OCI-LY7 (cell line): ENCODE measurements around the gene PHACTR1.

Experiments
- EZH2phosphoT487 ChIP-seq: fragments of 200-600 bp; sonication (generic); IDR thresholded peaks from 2 replicates; pipeline ENCODE4 v1.6.1; 2018; ENCODE audit warnings: low read depth, borderline replicate concordance, mild to moderate bottlenecking, mixed run types, antibody characterized with exemption, low read length, moderate library complexity, mixed read lengths
- TF ChIP-seq, protein P1 (sequence below): fragments of 200-600 bp; sonication (generic); conservative IDR thresholded peaks from 2 replicates; pipeline ENCODE4 v1.5.1; 2014; ENCODE audit warnings: mild to moderate bottlenecking, antibody characterized with exemption, low read length, moderate library complexity, mixed read lengths

DNA sequence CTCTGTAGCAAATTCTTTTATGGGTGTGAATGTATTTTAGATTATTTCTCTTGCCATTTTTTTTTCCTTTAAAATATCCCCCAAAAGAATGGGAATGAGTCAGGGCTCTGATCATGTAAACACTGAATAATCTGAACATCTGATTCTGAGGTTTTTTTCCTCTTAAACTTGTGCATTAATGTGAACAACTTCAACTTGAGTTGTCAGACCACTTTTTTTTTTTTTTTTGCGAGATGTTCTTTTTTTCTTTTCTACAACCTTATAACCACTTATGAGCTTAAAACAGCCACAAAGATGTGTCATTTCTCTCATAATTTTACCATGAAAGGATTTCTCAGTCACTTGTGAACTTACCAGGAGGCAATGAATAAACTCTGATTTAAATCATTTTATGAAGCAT is 526.5 kb downstream of the PHACTR1 start:
- TF ChIP-seq, protein P1, sequence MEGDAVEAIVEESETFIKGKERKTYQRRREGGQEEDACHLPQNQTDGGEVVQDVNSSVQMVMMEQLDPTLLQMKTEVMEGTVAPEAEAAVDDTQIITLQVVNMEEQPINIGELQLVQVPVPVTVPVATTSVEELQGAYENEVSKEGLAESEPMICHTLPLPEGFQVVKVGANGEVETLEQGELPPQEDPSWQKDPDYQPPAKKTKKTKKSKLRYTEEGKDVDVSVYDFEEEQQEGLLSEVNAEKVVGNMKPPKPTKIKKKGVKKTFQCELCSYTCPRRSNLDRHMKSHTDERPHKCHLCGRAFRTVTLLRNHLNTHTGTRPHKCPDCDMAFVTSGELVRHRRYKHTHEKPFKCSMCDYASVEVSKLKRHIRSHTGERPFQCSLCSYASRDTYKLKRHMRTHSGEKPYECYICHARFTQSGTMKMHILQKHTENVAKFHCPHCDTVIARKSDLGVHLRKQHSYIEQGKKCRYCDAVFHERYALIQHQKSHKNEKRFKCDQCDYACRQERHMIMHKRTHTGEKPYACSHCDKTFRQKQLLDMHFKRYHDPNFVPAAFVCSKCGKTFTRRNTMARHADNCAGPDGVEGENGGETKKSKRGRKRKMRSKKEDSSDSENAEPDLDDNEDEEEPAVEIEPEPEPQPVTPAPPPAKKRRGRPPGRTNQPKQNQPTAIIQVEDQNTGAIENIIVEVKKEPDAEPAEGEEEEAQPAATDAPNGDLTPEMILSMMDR = no peak
- no peak for TF ChIP-seq EZH2phosphoT487
